ENCODE measurements around the gene IGF1R. TPM values are rescaled to one million over a fixed set of nuclear protein-coding genes. Genes with fewer than 3 reads are reported as not detected.

IGF1R gene
- total and polyA plus RNA-seq, 4 donors = 5.9 to 154 (median 27.6) TPM

DNA sequence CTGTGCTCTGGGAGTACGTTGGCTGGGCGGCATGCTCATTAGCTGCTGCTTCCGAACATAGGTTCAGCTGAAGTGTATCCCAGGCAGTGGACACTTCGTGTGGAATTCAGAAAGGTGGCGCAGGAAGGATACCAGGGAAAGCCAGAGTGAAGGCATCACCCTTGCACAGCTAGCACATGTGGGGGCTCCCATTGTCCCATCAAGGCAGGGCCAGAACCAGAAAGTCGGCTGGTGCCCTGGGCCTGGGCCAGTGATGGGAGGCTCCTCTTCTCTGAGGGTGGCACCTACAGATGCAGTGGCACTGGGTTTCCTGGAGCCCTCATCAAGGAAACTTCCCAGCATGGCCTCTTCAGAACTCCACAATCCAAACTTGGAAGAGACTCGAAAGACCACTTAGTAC lies 302.7 kb downstream of the IGF1R start:
- H3K4me1 ChIP-seq (ENCODE audit: control insufficient read depth in 5 of 5, insufficient read depth in 5 of 5, low read length in 5 of 5) = peaks cover 8 to 50% (median 18%) of the 10 kb centered on the region in 5 donors
- no peaks in the 10 kb centered on the region for H3K27me3 ChIP-seq (ENCODE audit: control insufficient read depth in 3 of 3, insufficient read depth in 3 of 3, low read length in 2 of 3)
- no peak for ATAC-seq (ENCODE audit: insufficient read depth, low FRiP score)
- no peaks in the 10 kb centered on the region for H3K9me3 ChIP-seq (ENCODE audit: control insufficient read depth in 4 of 4, insufficient read depth in 3 of 4, low read length in 3 of 4)
- H3K9ac ChIP-seq (ENCODE audit: insufficient read depth in 1 of 2, low read length in 2 of 2) = no peak overlapping the region
- H3K36me3 ChIP-seq (ENCODE audit: control insufficient read depth in 4 of 4, insufficient read depth in 4 of 4, low read length in 4 of 4) = peaks cover 13 to 38% (median 28%) of the 10 kb centered on the region in 4 donors
- TF ChIP-seq, protein P1, sequence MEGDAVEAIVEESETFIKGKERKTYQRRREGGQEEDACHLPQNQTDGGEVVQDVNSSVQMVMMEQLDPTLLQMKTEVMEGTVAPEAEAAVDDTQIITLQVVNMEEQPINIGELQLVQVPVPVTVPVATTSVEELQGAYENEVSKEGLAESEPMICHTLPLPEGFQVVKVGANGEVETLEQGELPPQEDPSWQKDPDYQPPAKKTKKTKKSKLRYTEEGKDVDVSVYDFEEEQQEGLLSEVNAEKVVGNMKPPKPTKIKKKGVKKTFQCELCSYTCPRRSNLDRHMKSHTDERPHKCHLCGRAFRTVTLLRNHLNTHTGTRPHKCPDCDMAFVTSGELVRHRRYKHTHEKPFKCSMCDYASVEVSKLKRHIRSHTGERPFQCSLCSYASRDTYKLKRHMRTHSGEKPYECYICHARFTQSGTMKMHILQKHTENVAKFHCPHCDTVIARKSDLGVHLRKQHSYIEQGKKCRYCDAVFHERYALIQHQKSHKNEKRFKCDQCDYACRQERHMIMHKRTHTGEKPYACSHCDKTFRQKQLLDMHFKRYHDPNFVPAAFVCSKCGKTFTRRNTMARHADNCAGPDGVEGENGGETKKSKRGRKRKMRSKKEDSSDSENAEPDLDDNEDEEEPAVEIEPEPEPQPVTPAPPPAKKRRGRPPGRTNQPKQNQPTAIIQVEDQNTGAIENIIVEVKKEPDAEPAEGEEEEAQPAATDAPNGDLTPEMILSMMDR (IDR thresholded peaks at IDR 0.05; ENCODE audit: control extremely low read depth, extremely low read depth) = no peak
- H3K27ac ChIP-seq (ENCODE audit: low read depth in 1 of 2, low read length in 1 of 2) = no peak overlapping the region
- no peak overlapping the region for H3K4me3 ChIP-seq
- 93 to 97% methylated on average over 6 to 7 of the region's 7 CpGs for WGBS, 2 donors
- DNase-seq = no peak

DNA sequence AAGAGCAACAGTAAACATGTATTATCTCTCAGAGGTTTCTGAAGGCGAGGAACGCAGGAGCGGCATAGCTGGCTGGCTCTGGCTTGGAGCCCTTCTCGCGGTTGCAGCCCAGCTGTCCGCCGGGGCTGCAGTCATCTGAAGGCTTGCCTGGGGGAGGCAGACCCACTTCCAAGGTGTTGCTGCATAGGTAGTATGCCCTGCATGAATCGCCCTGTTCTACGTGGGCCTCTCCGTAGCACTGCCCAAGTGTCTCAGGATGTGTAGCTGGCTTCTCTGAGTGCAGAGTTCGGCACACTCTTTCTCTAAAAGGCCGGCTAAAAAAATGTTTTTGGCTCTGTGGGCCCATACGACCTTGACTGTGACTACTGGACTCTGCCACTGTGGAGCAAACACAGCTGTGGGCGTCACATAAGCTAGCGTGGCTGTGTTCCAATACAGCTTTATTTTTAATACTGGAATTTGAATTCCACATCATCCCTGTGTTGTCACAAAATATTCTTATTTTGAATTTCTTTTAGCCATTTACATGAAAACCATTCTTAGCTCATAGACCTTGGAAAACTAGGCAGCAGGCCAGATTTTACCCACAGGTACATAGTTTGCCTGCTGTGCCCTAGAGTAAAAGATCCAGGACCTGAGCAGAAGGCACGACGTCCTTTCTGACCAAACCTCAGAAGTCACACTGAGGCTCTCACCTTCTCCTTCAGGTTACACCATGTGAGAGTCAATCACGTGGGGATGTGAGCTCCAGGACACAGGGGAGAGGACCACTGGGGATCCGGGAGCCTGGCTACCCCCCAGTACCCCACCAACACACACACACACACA lies 303.4 kb downstream of the IGF1R start:
- H3K27me3 ChIP-seq (ENCODE audit: control insufficient read depth in 3 of 3, insufficient read depth in 3 of 3, low read length in 2 of 3) = no peaks in the 10 kb centered on the region
- peak overlapping the region in 1 of 2 donors; percentile 17 for H3K9ac ChIP-seq (ENCODE audit: insufficient read depth in 1 of 2, low read length in 2 of 2)
- H3K36me3 ChIP-seq (ENCODE audit: control insufficient read depth in 4 of 4, insufficient read depth in 4 of 4, low read length in 4 of 4) = peaks cover 13 to 42% (median 29%) of the 10 kb centered on the region in 4 donors
- H3K27ac ChIP-seq (ENCODE audit: low read depth in 1 of 2, low read length in 1 of 2) = peak overlapping the region in 1 of 2 donors; percentile 67
- no peaks in the 10 kb centered on the region for H3K9me3 ChIP-seq (ENCODE audit: control insufficient read depth in 4 of 4, insufficient read depth in 3 of 4, low read length in 3 of 4)
- no peak overlapping the region for H3K4me3 ChIP-seq
- H3K4me1 ChIP-seq (ENCODE audit: control insufficient read depth in 5 of 5, insufficient read depth in 5 of 5, low read length in 5 of 5) = peaks cover 8 to 53% (median 16%) of the 10 kb centered on the region in 5 donors
- DNase-seq = peak in 2 of 3 donors; percentile 38 to 53
- TF ChIP-seq, protein P1 (IDR thresholded peaks at IDR 0.05; ENCODE audit: control extremely low read depth, extremely low read depth) = no peak
- no peak for ATAC-seq (ENCODE audit: insufficient read depth, low FRiP score)
- WGBS, 2 donors = 82 to 85% methylated on average over 19 of the region's 19 CpGs

DNA sequence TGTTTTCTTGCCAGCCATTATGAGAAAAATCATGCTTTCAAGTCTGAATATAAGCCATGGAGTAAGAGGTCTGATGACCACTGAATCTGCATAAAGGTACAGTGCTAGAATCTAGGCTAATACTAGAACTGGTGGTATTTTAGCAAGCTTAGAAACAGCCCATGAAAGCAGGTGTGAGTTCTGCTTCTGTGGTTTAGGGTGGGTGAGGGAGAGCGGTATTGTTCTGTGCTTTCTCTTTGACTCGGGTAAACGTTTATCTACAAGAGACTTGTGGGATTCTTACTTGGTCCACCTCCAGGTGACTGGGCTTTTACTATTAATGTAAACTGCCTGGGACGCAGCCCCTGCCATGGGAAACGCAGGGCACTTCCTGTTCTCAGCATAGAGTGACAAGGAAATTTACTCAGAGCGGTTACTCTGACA lies 304.1 kb downstream of the IGF1R start:
- peak overlapping the region in 1 of 2 donors; percentile 10 for H3K27ac ChIP-seq (ENCODE audit: low read depth in 1 of 2, low read length in 1 of 2)
- DNase-seq = no peak
- no peak for ATAC-seq (ENCODE audit: insufficient read depth, low FRiP score)
- 19 to 38% methylated on average over 6 of the region's 6 CpGs for WGBS, 2 donors
- TF ChIP-seq, protein P1 (IDR thresholded peaks at IDR 0.05; ENCODE audit: control extremely low read depth, extremely low read depth) = no peak
- peaks cover 8 to 50% (median 16%) of the 10 kb centered on the region in 5 donors for H3K4me1 ChIP-seq (ENCODE audit: control insufficient read depth in 5 of 5, insufficient read depth in 5 of 5, low read length in 5 of 5)
- no peaks in the 10 kb centered on the region for H3K9me3 ChIP-seq (ENCODE audit: control insufficient read depth in 4 of 4, insufficient read depth in 3 of 4, low read length in 3 of 4)
- peaks cover 13 to 44% (median 30%) of the 10 kb centered on the region in 4 donors for H3K36me3 ChIP-seq (ENCODE audit: control insufficient read depth in 4 of 4, insufficient read depth in 4 of 4, low read length in 4 of 4)
- peak overlapping the region in 1 of 2 donors; percentile 17 for H3K9ac ChIP-seq (ENCODE audit: insufficient read depth in 1 of 2, low read length in 2 of 2)
- no peak overlapping the region for H3K4me3 ChIP-seq
- no peaks in the 10 kb centered on the region for H3K27me3 ChIP-seq (ENCODE audit: control insufficient read depth in 3 of 3, insufficient read depth in 3 of 3, low read length in 2 of 3)

Measured in lung (tissue), 12 donors.